ENCODE data around the gene GRPEL1. TPM values are rescaled to one million over a fixed set of nuclear protein-coding genes. Genes with fewer than 3 reads are reported as not detected.
A peak's percentile ranks its signal among the peaks of the same experiment; 100 is the strongest.

GRPEL1 gene
- total RNA-seq, 2 experiments from 2014 or later, result 63.8 to 68.7 TPM

- no peak overlapping the region for H3K27ac Mint-ChIP-seq
- H3K36me3 Mint-ChIP-seq, result peaks cover 48% of the 10 kb centered on the region
- H3K4me1 Mint-ChIP-seq (ENCODE audit: low read depth), result peaks cover 34% of the 10 kb centered on the region
- CTCF ChIA-PET, result interaction anchor here (1.0 to 2.7 kb wide), 4 partner anchors 8 to 341 kb away, joined by 3 to 13 read pairs (median 8); partner anchors contain the start of gene TADA2B
- H3K9me3 Mint-ChIP-seq, result no peaks in the 10 kb centered on the region
- no peak overlapping the region for H3K4me3 Mint-ChIP-seq
- intact Hi-C loops (cut with micrococcal nuclease), result loop anchor here (10.0 kb wide), 1 partner anchor 913 kb away; no protein-coding TSS in a partner anchor
- POLR2A ChIA-PET, result interaction anchor here (0.7 to 1.7 kb wide), 6 partner anchors 8 to 64 kb away, joined by 3 to 7 read pairs (median 4); no protein-coding TSS in a partner anchor
- no peaks in the 10 kb centered on the region for H3K27me3 Mint-ChIP-seq
- no peak for DNase-seq
These were observed 6.0 kb downstream of the GRPEL1 start for GRCh38 chr4:7061815-7062214.

GRCh38 chr4:7060346-7061150 is 7.3 kb downstream of the GRPEL1 start:
- H3K4me1 Mint-ChIP-seq (ENCODE audit: low read depth), result peaks cover 22% of the 10 kb centered on the region
- POLR2A ChIA-PET, result no interaction called here

GRCh38 chr4:7059662-7060061 is 8.2 kb downstream of the GRPEL1 start:
- intact Hi-C loops (cut with micrococcal nuclease), result loop anchor here (10.0 kb wide), 1 partner anchor 915 kb away; no protein-coding TSS in a partner anchor
- Mint-ChIP-seq H3K27me3 (no peaks in the 10 kb centered on the region), H3K27ac (no peak overlapping the region), H3K9me3 (no peaks in the 10 kb centered on the region), H3K4me1 (ENCODE audit: low read depth) (peaks cover 14% of the 10 kb centered on the region), H3K36me3 (peaks cover 43% of the 10 kb centered on the region), H3K4me3 (no peak overlapping the region)
- ChIA-PET POLR2A (interaction anchor here (1.2 kb wide), 1 partner anchor 8 kb away, joined by 4 read pairs; the partner anchor contains the start of gene GRPEL1), CTCF (interaction anchor here (2.2 kb wide), 1 partner anchor 11 kb away, joined by 10 read pairs; no protein-coding TSS in a partner anchor)
- no peak for DNase-seq

More at GRCh38 chr4:7060346-7061150, 7.3 kb downstream of the GRPEL1 start:
- intact Hi-C loops (cut with micrococcal nuclease), result loop anchor here (10.0 kb wide), 1 partner anchor 914 kb away; no protein-coding TSS in a partner anchor
- CTCF ChIA-PET, result interaction anchor here (1.0 to 2.7 kb wide), 3 partner anchors 11 to 340 kb away, joined by 3 to 13 read pairs (median 10); partner anchors contain the start of gene TADA2B
- Mint-ChIP-seq H3K27ac (no peak overlapping the region), H3K9me3 (no peaks in the 10 kb centered on the region), H3K4me3 (no peak overlapping the region), H3K27me3 (no peaks in the 10 kb centered on the region), H3K36me3 (peaks cover 45% of the 10 kb centered on the region)
- DNase-seq, result no peak

GRCh38 chr4:7058792-7059191 is 9.1 kb downstream of the GRPEL1 start:
- no peak for DNase-seq
- ChIA-PET POLR2A (interaction anchor here (1.2 kb wide), 1 partner anchor 9 kb away, joined by 4 read pairs; the partner anchor contains the start of gene GRPEL1), CTCF (interaction anchor here (0.7 to 2.2 kb wide), 2 partner anchors 12 to 16 kb away, joined by 3 to 10 read pairs; a partner anchor contains a TSS)
- Mint-ChIP-seq H3K4me3 (no peak overlapping the region), H3K36me3 (peaks cover 47% of the 10 kb centered on the region), H3K27ac (no peak overlapping the region), H3K9me3 (no peaks in the 10 kb centered on the region), H3K4me1 (ENCODE audit: low read depth) (peaks cover 8% of the 10 kb centered on the region), H3K27me3 (no peaks in the 10 kb centered on the region)
- intact Hi-C loops (cut with micrococcal nuclease), result no loop called here

- CTCF ChIA-PET, result interaction anchor here (1.0 to 2.9 kb wide), 2 partner anchors 12 to 381 kb away, joined by 3 to 10 read pairs; partner anchors contain the start of gene TADA2B
- POLR2A ChIA-PET, result interaction anchor here (1.0 to 3.5 kb wide), 3 partner anchors 11 to 13 kb away, joined by 6 to 22 read pairs (median 7); partner anchors contain the start of genes GRPEL1 and TADA2B
- DNase-seq, result no peak
- no peak overlapping the region for H3K27ac Mint-ChIP-seq
- no peak overlapping the region for H3K4me3 Mint-ChIP-seq
- H3K4me1 Mint-ChIP-seq (ENCODE audit: low read depth), result peaks cover 15% of the 10 kb centered on the region
- no peaks in the 10 kb centered on the region for H3K27me3 Mint-ChIP-seq
- H3K9me3 Mint-ChIP-seq, result no peaks in the 10 kb centered on the region
- intact Hi-C loops (cut with micrococcal nuclease), result no loop called here
- H3K36me3 Mint-ChIP-seq, result peaks cover 22% of the 10 kb centered on the region
These were observed 11.9 kb downstream of the GRPEL1 start for GRCh38 chr4:7055990-7056325.

GRCh38 chr4:7055111-7055989 is 12.5 kb downstream of the GRPEL1 start:
- ChIA-PET POLR2A (interaction anchor here (3.5 kb wide), 1 partner anchor 12 kb away, joined by 22 read pairs; the partner anchor contains the start of gene GRPEL1), CTCF (interaction anchor here (1.0 to 2.9 kb wide), 5 partner anchors 12 to 380 kb away, joined by 3 to 15 read pairs (median 10); partner anchors contain the start of genes GRPEL1 and TADA2B)
- H3K36me3 Mint-ChIP-seq, result peaks cover 18% of the 10 kb centered on the region
- no peak overlapping the region for H3K27ac Mint-ChIP-seq
- no peak for DNase-seq
- no peaks in the 10 kb centered on the region for H3K9me3 Mint-ChIP-seq
- intact Hi-C loops (cut with micrococcal nuclease), result no loop called here
- no peaks in the 10 kb centered on the region for H3K27me3 Mint-ChIP-seq
- no peak overlapping the region for H3K4me3 Mint-ChIP-seq
- peaks cover 18% of the 10 kb centered on the region for H3K4me1 Mint-ChIP-seq (ENCODE audit: low read depth)

GRCh38 chr4:7054106-7054880 is 13.6 kb downstream of the GRPEL1 start:
- no peaks in the 10 kb centered on the region for H3K27me3 Mint-ChIP-seq
- peaks cover 23% of the 10 kb centered on the region for H3K4me1 Mint-ChIP-seq (ENCODE audit: low read depth)
- no peak overlapping the region for H3K4me3 Mint-ChIP-seq
- POLR2A ChIA-PET, result interaction anchor here (3.5 kb wide), 1 partner anchor 13 kb away, joined by 22 read pairs; the partner anchor contains the start of gene GRPEL1
- H3K9me3 Mint-ChIP-seq, result no peaks in the 10 kb centered on the region
- intact Hi-C loops (cut with micrococcal nuclease), result no loop called here
- CTCF ChIA-PET, result interaction anchor here (1.1 to 2.2 kb wide), 4 partner anchors 8 to 17 kb away, joined by 3 to 15 read pairs (median 7); partner anchors contain the start of genes GRPEL1 and TADA2B
- DNase-seq, result no peak
- H3K36me3 Mint-ChIP-seq, result peaks cover 14% of the 10 kb centered on the region
- H3K27ac Mint-ChIP-seq, result no peak overlapping the region

GRCh38 chr4:7052923-7053715 is 14.7 kb downstream of the GRPEL1 start:
- intact Hi-C loops (cut with micrococcal nuclease), result no loop called here
- DNase-seq, result peak; percentile 54
- POLR2A ChIA-PET, result interaction anchor here (1.1 to 1.8 kb wide), 3 partner anchors 9 to 14 kb away, joined by 3 to 11 read pairs (median 3); partner anchors contain the start of gene GRPEL1
- peaks cover 14% of the 10 kb centered on the region for H3K36me3 Mint-ChIP-seq
- H3K4me1 Mint-ChIP-seq (ENCODE audit: low read depth), result peaks cover 23% of the 10 kb centered on the region
- no peaks in the 10 kb centered on the region for H3K27me3 Mint-ChIP-seq
- CTCF ChIA-PET, result interaction anchor here (1.0 to 2.2 kb wide), 6 partner anchors 9 to 49 kb away, joined by 3 to 15 read pairs (median 4); partner anchors contain the start of gene TADA2B
- H3K9me3 Mint-ChIP-seq, result no peaks in the 10 kb centered on the region
- no peak overlapping the region for H3K4me3 Mint-ChIP-seq
- peak overlapping the region; percentile 60 for H3K27ac Mint-ChIP-seq

GRCh38 chr4:7052313-7052712 is 15.6 kb downstream of the GRPEL1 start:
- POLR2A ChIA-PET, result interaction anchor here (1.4 to 1.8 kb wide), 2 partner anchors 12 to 15 kb away, joined by 3 to 11 read pairs; partner anchors contain the start of gene GRPEL1
- DNase-seq, result no peak
- Mint-ChIP-seq H3K9me3 (no peaks in the 10 kb centered on the region), H3K4me1 (ENCODE audit: low read depth) (peaks cover 28% of the 10 kb centered on the region), H3K27me3 (no peaks in the 10 kb centered on the region), H3K27ac (peak overlapping the region; percentile 60), H3K36me3 (peaks cover 11% of the 10 kb centered on the region), H3K4me3 (no peak overlapping the region)
- CTCF ChIA-PET, result interaction anchor here (1.0 to 1.2 kb wide), 4 partner anchors 9 to 50 kb away, joined by 3 to 7 read pairs (median 4); partner anchors contain the start of gene TADA2B
- intact Hi-C loops (cut with micrococcal nuclease), result no loop called here

- intact Hi-C loops (cut with micrococcal nuclease), result no loop called here
- no peak overlapping the region for H3K4me3 Mint-ChIP-seq
- H3K36me3 Mint-ChIP-seq, result peaks cover 11% of the 10 kb centered on the region
- no peaks in the 10 kb centered on the region for H3K9me3 Mint-ChIP-seq
- DNase-seq, result no peak
- H3K27ac Mint-ChIP-seq, result no peak overlapping the region
- CTCF ChIA-PET, result interaction anchor here (1.0 to 1.2 kb wide), 4 partner anchors 9 to 51 kb away, joined by 3 to 7 read pairs (median 4); partner anchors contain the start of gene TADA2B
- POLR2A ChIA-PET, result interaction anchor here (1.4 to 1.8 kb wide), 2 partner anchors 12 to 15 kb away, joined by 3 to 11 read pairs; partner anchors contain the start of gene GRPEL1
- H3K27me3 Mint-ChIP-seq, result no peaks in the 10 kb centered on the region
- H3K4me1 Mint-ChIP-seq (ENCODE audit: low read depth), result peaks cover 32% of the 10 kb centered on the region
These were observed 16.0 kb downstream of the GRPEL1 start for GRCh38 chr4:7051905-7052304.

Measured in activated CD4-positive, alpha-beta memory T cell treated with anti-CD3 and anti-CD28 coated beads for 36 hours (primary cell).